ENCODE measurements around the gene PEAR1. TPM values are rescaled to one million over a fixed set of nuclear protein-coding genes. Genes with fewer than 3 reads are reported as not detected.

Gene PEAR1
- total RNA-seq, 2 donors from 2014 or later = 2.5 to 3.5 TPM

DNA sequence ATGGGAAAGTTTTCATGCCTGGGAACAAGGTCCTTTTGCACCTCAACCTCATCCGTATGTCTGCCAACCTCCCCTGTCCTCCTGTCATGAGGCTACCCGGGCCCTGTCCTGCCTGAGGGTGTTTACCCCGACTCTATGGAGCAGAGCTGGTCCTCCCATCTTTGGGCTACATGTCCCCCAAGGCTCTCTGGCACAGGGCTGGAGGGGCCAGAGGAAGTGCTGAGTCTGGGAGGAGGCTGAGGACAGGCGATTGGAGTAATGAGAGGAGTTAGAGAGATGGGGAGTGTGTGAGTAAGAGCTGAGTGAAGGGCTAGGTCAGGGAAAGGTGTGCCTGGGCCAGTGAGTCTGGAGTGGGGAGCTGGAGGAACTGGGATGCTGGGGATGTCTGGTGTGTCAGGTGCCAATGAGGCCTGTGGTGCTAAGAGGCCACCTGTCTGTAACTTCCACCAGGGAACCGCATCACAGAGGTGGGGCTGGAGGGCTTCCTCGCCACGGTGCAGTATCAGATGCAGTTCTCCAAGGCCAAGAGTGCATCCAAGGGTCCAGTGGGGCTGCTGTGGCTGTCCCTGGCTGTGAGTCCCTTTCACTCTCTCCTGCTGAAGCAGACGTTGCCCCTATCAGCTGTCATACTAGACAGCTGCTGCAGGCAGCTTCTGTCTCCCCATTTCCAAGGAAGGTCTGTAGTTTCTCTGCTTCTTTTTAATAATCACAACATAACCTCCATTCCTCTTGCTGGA, 38.6 kb downstream of the PEAR1 start:
- no peaks in the 10 kb centered on the region for H3K9me3 ChIP-seq
- no peak overlapping the region for H3K4me3 ChIP-seq
- H3K4me1 ChIP-seq = no peaks in the 10 kb centered on the region
- H3K27me3 ChIP-seq = peaks cover 5% of the 10 kb centered on the region
- no peak for DNase-seq
- no peak overlapping the region for H3K9ac ChIP-seq (ENCODE audit: low read depth in 2 of 2, low read length in 2 of 2)
- TF ChIP-seq, protein P1, sequence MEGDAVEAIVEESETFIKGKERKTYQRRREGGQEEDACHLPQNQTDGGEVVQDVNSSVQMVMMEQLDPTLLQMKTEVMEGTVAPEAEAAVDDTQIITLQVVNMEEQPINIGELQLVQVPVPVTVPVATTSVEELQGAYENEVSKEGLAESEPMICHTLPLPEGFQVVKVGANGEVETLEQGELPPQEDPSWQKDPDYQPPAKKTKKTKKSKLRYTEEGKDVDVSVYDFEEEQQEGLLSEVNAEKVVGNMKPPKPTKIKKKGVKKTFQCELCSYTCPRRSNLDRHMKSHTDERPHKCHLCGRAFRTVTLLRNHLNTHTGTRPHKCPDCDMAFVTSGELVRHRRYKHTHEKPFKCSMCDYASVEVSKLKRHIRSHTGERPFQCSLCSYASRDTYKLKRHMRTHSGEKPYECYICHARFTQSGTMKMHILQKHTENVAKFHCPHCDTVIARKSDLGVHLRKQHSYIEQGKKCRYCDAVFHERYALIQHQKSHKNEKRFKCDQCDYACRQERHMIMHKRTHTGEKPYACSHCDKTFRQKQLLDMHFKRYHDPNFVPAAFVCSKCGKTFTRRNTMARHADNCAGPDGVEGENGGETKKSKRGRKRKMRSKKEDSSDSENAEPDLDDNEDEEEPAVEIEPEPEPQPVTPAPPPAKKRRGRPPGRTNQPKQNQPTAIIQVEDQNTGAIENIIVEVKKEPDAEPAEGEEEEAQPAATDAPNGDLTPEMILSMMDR (IDR thresholded peaks at IDR 0.05) = no peak
- intact Hi-C loops (cut with DNase I) = no loop called here
- H3K36me3 ChIP-seq = no peaks in the 10 kb centered on the region
- H3K27ac ChIP-seq = no peak overlapping the region

DNA sequence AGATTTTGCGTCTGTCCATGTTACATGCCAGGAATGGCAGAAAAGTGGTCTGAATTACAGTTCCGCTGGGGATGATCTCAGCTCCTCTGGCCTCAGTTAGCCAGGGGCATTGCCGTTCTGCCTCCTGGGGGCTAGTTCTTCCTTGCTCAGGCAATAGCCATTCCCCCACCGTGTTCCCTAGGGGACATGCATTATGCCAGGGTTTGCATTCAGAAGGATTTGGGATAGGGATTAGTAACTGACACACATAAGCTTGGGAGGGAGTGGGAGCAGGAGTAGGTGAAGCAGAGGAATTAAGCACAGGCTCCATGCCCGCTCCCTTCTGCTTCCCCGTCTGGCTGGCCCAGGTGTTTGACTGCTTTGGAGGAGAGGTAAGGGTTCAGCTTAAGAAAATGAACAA, 39.6 kb downstream of the PEAR1 start:
- TF ChIP-seq, protein P1 (IDR thresholded peaks at IDR 0.05) = no peak
- DNase-seq = no peak
- no peak overlapping the region for H3K27ac ChIP-seq
- no peaks in the 10 kb centered on the region for H3K36me3 ChIP-seq
- H3K9ac ChIP-seq (ENCODE audit: low read depth in 2 of 2, low read length in 2 of 2) = no peak overlapping the region
- H3K9me3 ChIP-seq = no peaks in the 10 kb centered on the region
- no peak overlapping the region for H3K4me3 ChIP-seq
- no peaks in the 10 kb centered on the region for H3K4me1 ChIP-seq
- intact Hi-C loops (cut with DNase I) = no loop called here
- no peaks in the 10 kb centered on the region for H3K27me3 ChIP-seq

DNA sequence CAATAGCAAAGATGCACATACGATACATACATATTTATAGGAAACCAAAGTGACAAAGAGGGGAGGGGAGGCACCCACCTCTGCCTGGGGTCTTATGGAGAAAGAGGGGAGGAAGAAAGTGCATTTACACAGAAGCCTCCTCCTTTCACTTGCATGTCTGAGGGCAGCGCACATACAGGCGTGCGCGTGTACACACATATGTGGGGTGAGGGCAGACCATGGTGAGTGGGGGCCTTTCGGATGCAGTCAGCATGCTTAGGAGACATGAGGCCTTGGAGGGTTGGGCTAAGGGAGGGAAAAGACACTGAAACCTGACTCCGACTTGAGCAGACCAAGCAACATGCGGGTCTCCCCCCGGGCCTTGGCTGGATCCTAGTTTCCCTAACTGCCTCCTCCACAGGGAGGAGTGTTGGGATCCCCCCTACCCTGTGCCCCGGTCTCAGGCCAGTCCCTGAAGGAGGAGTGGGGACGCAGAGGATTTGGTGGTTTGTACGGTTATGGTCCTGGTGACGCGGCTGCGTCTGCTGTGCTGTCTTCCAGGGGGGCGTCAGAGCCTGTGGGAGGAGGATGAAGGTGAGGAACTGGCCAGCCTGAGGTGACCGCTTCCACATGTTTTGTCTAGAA, 42.1 kb downstream of the PEAR1 start:
- no peak overlapping the region for H3K9ac ChIP-seq (ENCODE audit: low read depth in 2 of 2, low read length in 2 of 2)
- TF ChIP-seq, protein P1 (IDR thresholded peaks at IDR 0.05) = no peak
- no peak overlapping the region for H3K4me3 ChIP-seq
- H3K27ac ChIP-seq = no peak overlapping the region
- H3K9me3 ChIP-seq = no peaks in the 10 kb centered on the region
- no peak for DNase-seq
- H3K27me3 ChIP-seq = no peaks in the 10 kb centered on the region
- intact Hi-C loops (cut with DNase I) = no loop called here
- H3K36me3 ChIP-seq = peaks cover 4% of the 10 kb centered on the region
- H3K4me1 ChIP-seq = no peaks in the 10 kb centered on the region

DNA sequence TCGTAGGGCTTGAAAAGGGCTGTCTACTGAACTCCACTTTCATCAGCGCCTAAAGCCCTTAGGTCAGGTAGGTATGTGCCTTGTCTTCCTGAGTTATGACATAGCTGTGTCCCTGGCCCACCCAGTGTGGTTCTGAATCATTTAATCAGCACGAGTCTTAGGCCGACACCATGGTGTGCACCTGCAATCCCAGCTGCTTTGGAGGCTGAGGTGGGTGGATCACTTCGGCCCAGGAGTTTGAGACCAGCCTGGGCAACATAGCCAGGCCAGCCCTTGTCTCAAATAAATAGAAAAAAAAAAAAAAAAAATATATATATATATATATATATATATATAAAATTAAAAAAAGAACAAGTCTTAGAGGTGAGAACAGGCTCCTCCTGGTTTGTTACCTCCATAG, 42.7 kb downstream of the PEAR1 start:
- no peak for DNase-seq
- intact Hi-C loops (cut with DNase I) = no loop called here
- Histone ChIP-seq H3K9me3 (no peaks in the 10 kb centered on the region), H3K4me1 (no peaks in the 10 kb centered on the region), H3K36me3 (peaks cover 4% of the 10 kb centered on the region), H3K9ac (ENCODE audit: low read depth in 2 of 2, low read length in 2 of 2) (no peak overlapping the region), H3K4me3 (no peak overlapping the region), H3K27ac (no peak overlapping the region), H3K27me3 (no peaks in the 10 kb centered on the region)
- TF ChIP-seq, protein P1 (IDR thresholded peaks at IDR 0.05) = no peak

DNA sequence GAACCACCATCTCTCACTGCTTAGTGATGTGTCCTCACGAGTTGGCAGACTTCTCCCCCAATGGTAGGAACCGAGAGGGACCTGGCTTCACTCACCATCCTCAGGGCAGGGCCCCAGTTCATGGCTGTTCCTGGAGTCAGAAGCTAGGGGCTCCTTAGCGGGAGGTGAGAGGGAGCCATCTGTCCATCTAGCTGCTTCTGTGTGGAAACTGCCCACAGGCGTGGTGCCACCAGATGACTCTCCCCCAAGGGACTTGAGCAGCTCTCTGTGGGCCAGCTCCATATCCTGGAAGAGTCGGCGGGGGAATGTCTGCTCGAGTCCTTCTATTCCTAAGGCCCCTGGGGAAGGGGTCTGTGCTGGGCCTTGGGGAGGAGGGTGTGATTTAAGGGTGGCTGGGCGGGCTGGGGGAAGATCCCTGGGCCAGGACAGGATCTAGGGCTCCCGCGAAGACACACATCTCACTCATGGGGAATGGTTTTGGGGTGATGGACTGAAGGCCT, 43.3 kb downstream of the PEAR1 start:
- H3K9ac ChIP-seq (ENCODE audit: low read depth in 2 of 2, low read length in 2 of 2) = no peak overlapping the region
- TF ChIP-seq, protein P1 (IDR thresholded peaks at IDR 0.05) = no peak
- DNase-seq = no peak
- intact Hi-C loops (cut with DNase I) = no loop called here
- no peaks in the 10 kb centered on the region for H3K4me1 ChIP-seq
- H3K4me3 ChIP-seq = no peak overlapping the region
- H3K27me3 ChIP-seq = no peaks in the 10 kb centered on the region
- H3K27ac ChIP-seq = no peak overlapping the region
- H3K9me3 ChIP-seq = no peaks in the 10 kb centered on the region
- peaks cover 4% of the 10 kb centered on the region for H3K36me3 ChIP-seq

Measured in colonic mucosa (tissue), 4 donors.